GM23338 (cell line): ENCODE results near the gene HARS1.

ENCODE experiments used
- CREB1 ChIP-seq: fragments of 250-450 bp; sonication (Bioruptor Pico); IDR thresholded peaks from 2 replicates; pipeline ENCODE4 v1.5.0; 2020; ENCODE audit warnings: low read depth, mild to moderate bottlenecking, moderate library complexity
- CTCF ChIP-seq, 2 experiments: fragments of 200-600 bp in 1 of 2; sonication (generic) in 1 of 2; conservative IDR thresholded peaks; 2 replicates each; pipeline versions ENCODE4 v1.5.1 to v1.6.1; 2016 to 2017; ENCODE audit warnings: antibody characterized with exemption in 2 of 2, low read depth in 2 of 2, mild to moderate bottlenecking in 2 of 2, moderate library complexity in 1 of 2
- ETS1 ChIP-seq: IDR thresholded peaks from 2 replicates; pipeline ENCODE4 v1.6.1; 2016; ENCODE audit warnings: antibody characterized with exemption
- EZH2 ChIP-seq: fragments of 200-600 bp; sonication (generic); IDR thresholded peaks from one replicate; pipeline ENCODE4 v1.8.0; 2017; ENCODE audit warnings: antibody characterized with exemption, mild to moderate bottlenecking, low read depth; ENCODE audit not compliant: unreplicated experiment
- EZH2phosphoT487 ChIP-seq: fragments of 200-600 bp; sonication (generic); IDR thresholded peaks from one replicate; pipeline ENCODE4 v1.8.1; 2018; ENCODE audit warnings: antibody characterized with exemption; ENCODE audit not compliant: unreplicated experiment
- NANOG ChIP-seq: IDR thresholded peaks from 2 replicates; pipeline ENCODE4 v1.6.1; 2016; ENCODE audit warnings: antibody characterized with exemption, borderline replicate concordance
- POLR2AphosphoS5 ChIP-seq: IDR thresholded peaks from 2 replicates; pipeline ENCODE4 v1.6.1; 2016; ENCODE audit warnings: antibody characterized with exemption, low read depth
- REST ChIP-seq: IDR thresholded peaks from one replicate; pipeline ENCODE4 v1.6.1; 2018; ENCODE audit warnings: antibody characterized with exemption; ENCODE audit not compliant: unreplicated experiment

GRCh38 chr5:140631831-140632365 is 59.3 kb downstream of the HARS1 start:
- TF ChIP-seq CTCF (conservative IDR thresholded peaks at IDR 0.05; ENCODE audit: low read depth in 2 of 2): no peak
- no peak for TF ChIP-seq EZH2
- no peak for TF ChIP-seq REST
- TF ChIP-seq ETS1: no peak
- TF ChIP-seq POLR2AphosphoS5: no peak
- no peak for TF ChIP-seq CREB1 (CRISPR knock-in tag)
- TF ChIP-seq EZH2phosphoT487: no peak
- TF ChIP-seq NANOG: no peak
